ENCODE results near the gene MXD4.

MXD4 gene

DNA sequence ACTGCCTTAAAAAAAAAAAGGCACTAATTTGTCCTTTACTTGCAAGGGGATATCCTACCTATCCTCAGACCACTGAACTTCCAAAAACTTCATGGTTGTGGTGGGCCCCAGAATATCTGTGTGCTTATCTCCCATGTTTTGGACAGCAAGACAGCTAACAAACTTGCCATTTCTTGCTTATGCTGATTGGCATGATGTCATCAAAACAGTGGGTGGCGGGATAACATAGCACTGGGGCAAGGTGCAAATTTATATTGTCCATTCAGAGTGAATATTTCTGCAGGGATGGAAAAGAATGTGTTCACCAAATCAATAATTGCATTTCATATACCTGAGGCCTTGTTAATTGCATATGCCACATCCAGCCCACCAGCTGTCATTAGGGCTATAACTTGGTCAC is 43.5 kb downstream of the MXD4 start:
- TF ChIP-seq, protein P1, sequence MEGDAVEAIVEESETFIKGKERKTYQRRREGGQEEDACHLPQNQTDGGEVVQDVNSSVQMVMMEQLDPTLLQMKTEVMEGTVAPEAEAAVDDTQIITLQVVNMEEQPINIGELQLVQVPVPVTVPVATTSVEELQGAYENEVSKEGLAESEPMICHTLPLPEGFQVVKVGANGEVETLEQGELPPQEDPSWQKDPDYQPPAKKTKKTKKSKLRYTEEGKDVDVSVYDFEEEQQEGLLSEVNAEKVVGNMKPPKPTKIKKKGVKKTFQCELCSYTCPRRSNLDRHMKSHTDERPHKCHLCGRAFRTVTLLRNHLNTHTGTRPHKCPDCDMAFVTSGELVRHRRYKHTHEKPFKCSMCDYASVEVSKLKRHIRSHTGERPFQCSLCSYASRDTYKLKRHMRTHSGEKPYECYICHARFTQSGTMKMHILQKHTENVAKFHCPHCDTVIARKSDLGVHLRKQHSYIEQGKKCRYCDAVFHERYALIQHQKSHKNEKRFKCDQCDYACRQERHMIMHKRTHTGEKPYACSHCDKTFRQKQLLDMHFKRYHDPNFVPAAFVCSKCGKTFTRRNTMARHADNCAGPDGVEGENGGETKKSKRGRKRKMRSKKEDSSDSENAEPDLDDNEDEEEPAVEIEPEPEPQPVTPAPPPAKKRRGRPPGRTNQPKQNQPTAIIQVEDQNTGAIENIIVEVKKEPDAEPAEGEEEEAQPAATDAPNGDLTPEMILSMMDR (IDR thresholded peaks at IDR 0.05): no peak

DNA sequence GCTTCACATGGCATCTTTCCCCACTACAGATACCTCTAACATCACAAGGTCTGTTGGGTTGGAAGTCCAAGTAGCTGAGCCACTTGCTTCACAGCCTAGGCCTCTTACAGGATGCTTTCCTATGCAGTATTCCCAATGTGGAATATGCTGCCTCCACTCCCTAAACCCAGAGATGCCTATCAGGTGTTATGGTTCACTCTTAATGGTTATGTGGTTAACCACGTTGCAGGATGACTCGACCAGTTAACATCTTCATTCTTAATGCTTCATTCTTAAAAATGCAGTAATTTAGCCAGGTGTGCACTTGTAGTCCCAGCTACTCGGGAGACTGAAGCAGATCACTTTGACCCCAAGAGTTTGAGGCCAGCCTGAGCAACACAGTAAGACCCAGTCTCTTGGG is 44.2 kb downstream of the MXD4 start:
- TF ChIP-seq, protein P1 (IDR thresholded peaks at IDR 0.05): no peak

DNA sequence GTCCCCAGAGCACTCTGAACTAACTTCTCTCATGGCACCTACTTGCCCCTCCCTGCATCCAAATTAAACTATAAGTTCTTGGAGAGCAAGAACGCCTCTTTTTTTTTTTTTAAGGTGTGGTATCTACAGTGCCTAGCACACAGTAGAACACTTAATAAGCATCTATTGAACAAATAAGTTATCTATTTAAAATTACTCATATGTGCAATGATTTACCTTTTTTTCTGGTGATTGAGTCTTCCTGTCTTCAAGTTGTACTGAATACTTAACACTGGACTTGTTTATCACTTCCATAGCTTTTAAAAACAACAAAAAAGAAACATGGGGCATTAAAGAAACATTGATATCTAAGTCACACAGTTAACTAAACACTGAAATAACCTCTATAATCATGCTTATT is 49.1 kb downstream of the MXD4 start:
- TF ChIP-seq, protein P1 (IDR thresholded peaks at IDR 0.05): no peak

All from LNCAP (cell line).